GM12891 (cell line): Measurements from ENCODE around the gene IDH3B.

Experiments
- POLR2AphosphoS5 ChIP-seq: IDR thresholded peaks from 2 replicates; pipeline ENCODE4 v1.6.1; 2011; ENCODE audit warnings: low read depth, low read length, control low read depth
- TAF1 ChIP-seq: IDR thresholded peaks from 2 replicates; pipeline ENCODE4 v1.6.1; 2011; ENCODE audit warnings: low read depth, low read length, control low read depth

- TF ChIP-seq POLR2AphosphoS5 = no peak
- no peak for TF ChIP-seq TAF1
Measured at GRCh38 chr20:2626853-2627541, 37.0 kb downstream of the IDH3B start.
